Measurements from ENCODE around the gene BAK1. TPM values are rescaled to one million over a fixed set of nuclear protein-coding genes. Genes with fewer than 3 reads are reported as not detected.
A peak's percentile ranks its signal among the peaks of the same experiment; 100 is the strongest.

Gene BAK1
- total and polyA plus RNA-seq, 12 donors = 12.6 to 37.6 (median 18.7) TPM

- 74 to 81% methylated on average over 22 of the region's 22 CpGs for WGBS, 2 donors
- Histone ChIP-seq H3K36me3 (no peaks in the 10 kb centered on the region), H3K9me3 (peaks cover 0 to 5% (median 0%) of the 10 kb centered on the region in 11 donors), H3K4me1 (peaks cover 11 to 36% (median 30%) of the 10 kb centered on the region in 9 donors), H3K27ac (peak overlapping the region; percentile 24 to 88 (median 71)), H3K27me3 (no peaks in the 10 kb centered on the region), H3K4me3 (no peak overlapping the region)
- intact Hi-C loops (cut with DNase I) = no loop called here
- ATAC-seq (peak; percentile 27 to 60 (median 46)), DNase-seq (peak in 1 of 2 donors; percentile 36)
- TF ChIP-seq CTCF (IDR thresholded peaks at IDR 0.05) = no peak
These were observed 31.0 kb upstream of the BAK1 start for GRCh38 chr6:33610779-33611732.

GRCh38 chr6:33610067-33610466 lies 30.0 kb upstream of the BAK1 start:
- no peaks in the 10 kb centered on the region for H3K36me3 ChIP-seq
- WGBS, 2 donors = 54 to 67% methylated on average over 4 of the region's 4 CpGs
- peaks cover 0 to 6% (median 0%) of the 10 kb centered on the region in 11 donors for H3K9me3 ChIP-seq
- ATAC-seq (peak in 7 of 8 donors; percentile 57 to 84 (median 74)), DNase-seq (peak in 1 of 2 donors; percentile 34)
- H3K27ac ChIP-seq = peak overlapping the region; percentile 39 to 88 (median 76)
- TF ChIP-seq CTCF (IDR thresholded peaks at IDR 0.05) = no peak
- H3K4me1 ChIP-seq = peaks cover 11 to 41% (median 30%) of the 10 kb centered on the region in 9 donors
- no peak overlapping the region for H3K4me3 ChIP-seq
- H3K27me3 ChIP-seq = no peaks in the 10 kb centered on the region
- intact Hi-C loops (cut with DNase I) = no loop called here

- WGBS, 2 donors = 26 to 28% methylated on average over 6 of the region's 6 CpGs
- Histone ChIP-seq H3K36me3 (no peaks in the 10 kb centered on the region), H3K27ac (peak overlapping the region; percentile 39 to 88 (median 76)), H3K4me1 (peaks cover 11 to 47% (median 30%) of the 10 kb centered on the region in 9 donors), H3K4me3 (no peak overlapping the region), H3K9me3 (peaks cover 0 to 12% (median 0%) of the 10 kb centered on the region in 11 donors), H3K27me3 (no peaks in the 10 kb centered on the region)
- intact Hi-C loops (cut with DNase I) = loop anchor here in 2 of 10 donors (1.0 to 2.0 kb wide), 2 partner anchors 19 kb away; no protein-coding TSS in a partner anchor
- TF ChIP-seq CTCF (IDR thresholded peaks at IDR 0.05) = no peak
- DNase-seq (peak; percentile 49 to 54), ATAC-seq (peak; percentile 26 to 80 (median 70))
These were observed 29.5 kb upstream of the BAK1 start for GRCh38 chr6:33609528-33609927.

- H3K36me3 ChIP-seq = no peaks in the 10 kb centered on the region
- peaks cover 0 to 12% (median 0%) of the 10 kb centered on the region in 11 donors for H3K9me3 ChIP-seq
- H3K27me3 ChIP-seq = no peaks in the 10 kb centered on the region
- no peak for TF ChIP-seq CTCF (IDR thresholded peaks at IDR 0.05)
- H3K4me1 ChIP-seq = peaks cover 11 to 49% (median 30%) of the 10 kb centered on the region in 9 donors
- intact Hi-C loops (cut with DNase I) = loop anchor here in 2 of 10 donors (1.0 to 2.0 kb wide), 2 partner anchors 18 to 19 kb away; no protein-coding TSS in a partner anchor
- WGBS, 2 donors = 57 to 59% methylated on average over 3 of the region's 3 CpGs
- no peak overlapping the region for H3K4me3 ChIP-seq
- H3K27ac ChIP-seq = peak overlapping the region in 7 of 10 donors; percentile 70 to 88 (median 80)
- ATAC-seq (no peak), DNase-seq (no peak)
These were observed 28.9 kb upstream of the BAK1 start for GRCh38 chr6:33609019-33609418.

Data from heart right ventricle (tissue), 16 donors.